AG09319 (cell line): ENCODE data around the gene SIGLECL1.

Experiments
- DNase-seq: peaks from one replicate; pipeline ENCODE4 v3.0.0-alpha.2; 2010; ENCODE audit warnings: low read depth; ENCODE audit errors: extremely low read depth
- CTCF ChIP-seq: IDR thresholded peaks from 2 replicates; pipeline ENCODE4 v1.5.1; 2011; ENCODE audit warnings: low read depth, mild to moderate bottlenecking, inconsistent platforms, low read length, moderate library complexity

SIGLECL1 gene

GRCh38 chr19:51227966-51228365 is 22.9 kb upstream of the SIGLECL1 start:
- TF ChIP-seq CTCF: no peak
- no peak for DNase-seq

GRCh38 chr19:51240866-51241265 is 10.0 kb upstream of the SIGLECL1 start:
- TF ChIP-seq CTCF: no peak
- no peak for DNase-seq

GRCh38 chr19:51242881-51243630 is 7.8 kb upstream of the SIGLECL1 start:
- no peak for DNase-seq
- TF ChIP-seq CTCF: no peak

- no peak for DNase-seq
- no peak for TF ChIP-seq CTCF
These were observed 4.7 kb upstream of the SIGLECL1 start for GRCh38 chr19:51246164-51246552.

GRCh38 chr19:51247972-51248590 is 2.8 kb upstream of the SIGLECL1 start:
- no peak for DNase-seq
- no peak for TF ChIP-seq CTCF

GRCh38 chr19:51251468-51251820 is 564 bp downstream of the SIGLECL1 start:
- no peak for TF ChIP-seq CTCF
- no peak for DNase-seq

GRCh38 chr19:51252306-51253079 is 1.6 kb downstream of the SIGLECL1 start:
- no peak for DNase-seq

More at GRCh38 chr19:51252306-51253079, 1.6 kb downstream of the SIGLECL1 start:
- TF ChIP-seq CTCF: no peak
